Neural cell (in vitro differentiated cells): ENCODE measurements around the gene DR1. TPM values are rescaled to one million over a fixed set of nuclear protein-coding genes. Genes with fewer than 3 reads are reported as not detected.

Source experiments
- H2AFZ ChIP-seq: fragments of 200-600, 300-800 bp; sonication (generic), shearing (Covaris generic); 2 replicates; pipeline ENCODE4 v1.6.0; 2014; ENCODE audit warnings: low read depth, mild to moderate bottlenecking, antibody characterized with exemption, low read length, moderate library complexity
- H3F3A ChIP-seq: fragments of 200-600 bp; shearing (Covaris generic); 2 replicates; pipeline ENCODE4 v1.6.1; 2016; ENCODE audit warnings: mild to moderate bottlenecking, moderate library complexity, mixed read lengths, antibody characterized with exemption, low read length; ENCODE audit not compliant: insufficient read depth, poor library complexity, severe bottlenecking
- H3K27ac ChIP-seq: fragments of 200-600, 300-800 bp; sonication (generic), shearing (Covaris generic); 2 replicates; pipeline ENCODE4 v1.5.1; 2014; ENCODE audit warnings: mild to moderate bottlenecking, low read length, moderate library complexity
- H3K27me3 ChIP-seq: fragments of 300-800, 200-600 bp; sonication (generic), shearing (Covaris generic); 2 replicates; pipeline ENCODE4 v1.6.0; 2014; ENCODE audit warnings: mild to moderate bottlenecking, low read depth, low read length, moderate library complexity; ENCODE audit not compliant: insufficient read depth
- H3K36me3 ChIP-seq: fragments of 300-800, 200-600 bp; sonication (generic), shearing (Covaris generic); 2 replicates; pipeline ENCODE4 v1.5.1; 2014; ENCODE audit warnings: mild to moderate bottlenecking, antibody characterized with exemption, low read length, moderate library complexity; ENCODE audit not compliant: insufficient read depth
- H3K4me2 ChIP-seq: fragments of 300-800, 200-600 bp; sonication (generic), shearing (Covaris generic); 2 replicates; pipeline ENCODE4 v1.6.0; 2014; ENCODE audit warnings: mild to moderate bottlenecking, low read length
- H3K4me3 ChIP-seq: fragments of 300-800, 200-600 bp; sonication (generic), shearing (Covaris generic); 2 replicates; pipeline ENCODE4 v1.5.1; 2014; ENCODE audit warnings: mild to moderate bottlenecking, low read length, moderate library complexity
- H3K79me2 ChIP-seq: fragments of 200-600 bp; shearing (Covaris generic); replicated peaks from 2 replicates; pipeline ENCODE4 v1.6.0; 2014; ENCODE audit warnings: mild to moderate bottlenecking, low read length, moderate library complexity; ENCODE audit not compliant: insufficient read depth
- H3K9ac ChIP-seq: fragments of 300-800, 200-600 bp; sonication (generic), shearing (Covaris generic); 2 replicates; pipeline ENCODE4 v1.6.1; 2016; ENCODE audit warnings: mild to moderate bottlenecking, low read length, mixed read lengths
- H3K9me2 ChIP-seq: fragments of 200-600 bp; shearing (Covaris generic); 2 replicates; pipeline ENCODE4 v1.6.1; 2016; ENCODE audit warnings: mild to moderate bottlenecking, low read length, mixed read lengths; ENCODE audit not compliant: insufficient read depth
- H3K9me3 ChIP-seq: fragments of 200-600, 300-800 bp; sonication (generic), shearing (Covaris generic); 2 replicates; pipeline ENCODE4 v1.6.1; 2016; ENCODE audit warnings: mild to moderate bottlenecking, mixed run types, low read length, moderate library complexity, mixed read lengths
- H4K20me1 ChIP-seq: fragments of 200-600 bp; shearing (Covaris generic); 2 replicates; pipeline ENCODE4 v1.6.1; 2016; ENCODE audit warnings: mild to moderate bottlenecking, mixed run types; ENCODE audit not compliant: insufficient read depth
- EP300 ChIP-seq: fragments of 450-650 bp; conservative IDR thresholded peaks from 2 replicates; pipeline ENCODE4 v1.6.1; 2014; ENCODE audit warnings: antibody characterized with exemption, mild to moderate bottlenecking, moderate library complexity; ENCODE audit not compliant: poor library complexity, severe bottlenecking
- EZH2 ChIP-seq: fragments of 200-600, 300-800 bp; shearing (Covaris generic), sonication (generic); IDR thresholded peaks from 2 replicates; pipeline ENCODE4 v1.6.1; 2014; ENCODE audit warnings: antibody characterized with exemption, low read length, borderline replicate concordance, mild to moderate bottlenecking; ENCODE audit not compliant: insufficient read depth, poor library complexity, severe bottlenecking
- MXI1 ChIP-seq: fragments of 450-650 bp; conservative IDR thresholded peaks from 2 replicates; pipeline ENCODE4 v1.6.1; 2014; ENCODE audit warnings: antibody characterized with exemption, mild to moderate bottlenecking; ENCODE audit not compliant: poor library complexity, severe bottlenecking
- POLR2AphosphoS5 ChIP-seq: IDR thresholded peaks from 2 replicates; pipeline ENCODE4 v1.6.1; 2012
- RAD21 ChIP-seq: fragments of 450-650 bp; conservative IDR thresholded peaks from 2 replicates; pipeline ENCODE4 v1.6.1; 2014; ENCODE audit warnings: antibody characterized with exemption, mild to moderate bottlenecking, moderate library complexity
- SMC3 ChIP-seq: fragments of 450-650 bp; conservative IDR thresholded peaks from 2 replicates; pipeline ENCODE4 v1.6.1; 2014; ENCODE audit warnings: antibody characterized with exemption, mild to moderate bottlenecking, moderate library complexity; ENCODE audit not compliant: poor library complexity
- TAF1 ChIP-seq: IDR thresholded peaks from 2 replicates; pipeline ENCODE4 v1.6.1; 2012; ENCODE audit warnings: low read depth
- polyA plus RNA-seq: library from polyadenylated mRNA; depleted of rRNA; stranded (reverse); fragments of >200 nt; gene quantifications from 2 replicates; pipeline ENCODE4 v1.2.3, GENCODE V29; 2014
- TF ChIP-seq, protein P1 (sequence below): IDR thresholded peaks from 2 replicates; pipeline ENCODE4 v1.6.1; 2012; ENCODE audit warnings: borderline replicate concordance
- TF ChIP-seq, protein P2 (sequence below): fragments of 450-650 bp; IDR thresholded peaks from 2 replicates; pipeline ENCODE4 v1.5.1; 2014; ENCODE audit warnings: antibody characterized with exemption, mild to moderate bottlenecking, moderate library complexity; ENCODE audit not compliant: poor library complexity, severe bottlenecking

The DR1 gene
- polyA plus RNA-seq, 1 donor from 2014 or later: 57.2 TPM

DNA sequence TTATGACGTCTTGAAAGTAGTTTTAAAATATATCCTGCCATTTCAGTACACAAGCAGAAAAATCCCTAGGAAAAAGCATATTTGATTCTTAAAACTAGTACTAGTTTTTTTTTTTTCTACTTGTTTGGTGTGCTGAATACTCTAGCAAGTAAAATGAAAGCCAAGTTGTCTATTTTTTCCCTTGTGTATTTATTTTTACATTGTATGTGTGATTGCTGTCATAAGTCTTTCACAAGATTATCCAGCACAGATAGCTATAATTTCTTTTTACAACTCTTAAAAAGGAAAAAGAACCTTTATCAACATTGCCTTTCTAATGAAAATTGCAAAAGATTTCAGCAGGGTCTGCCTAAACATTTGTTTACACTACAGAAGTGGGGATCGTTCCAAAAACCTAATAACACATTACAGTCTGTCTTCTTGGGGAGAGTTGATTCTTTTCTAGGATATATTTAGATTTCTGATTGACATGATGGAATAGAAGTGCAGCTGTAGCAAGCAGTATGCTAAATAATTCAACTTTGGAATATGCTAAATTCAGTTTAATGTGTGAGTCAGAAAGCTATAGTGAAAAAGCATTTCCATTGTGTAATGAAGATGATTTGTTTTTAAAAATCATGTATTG, 2.5 kb downstream of the DR1 start:
- Histone ChIP-seq H3K9me3 (no peaks in the 10 kb centered on the region), H3K9me2 (no peaks in the 10 kb centered on the region), H3K79me2 (peaks cover 71% of the 10 kb centered on the region), H3F3A (peaks cover 7% of the 10 kb centered on the region), H4K20me1 (peaks cover 5% of the 10 kb centered on the region), H3K36me3 (no peaks in the 10 kb centered on the region), H3K4me2 (peak overlapping the region; percentile 76), H3K9ac (peak overlapping the region; percentile 92), H2AFZ (no peak overlapping the region), H3K27me3 (no peaks in the 10 kb centered on the region), H3K4me3 (peak overlapping the region; percentile 86), H3K27ac (no peak overlapping the region)
- TF ChIP-seq, protein P1, sequence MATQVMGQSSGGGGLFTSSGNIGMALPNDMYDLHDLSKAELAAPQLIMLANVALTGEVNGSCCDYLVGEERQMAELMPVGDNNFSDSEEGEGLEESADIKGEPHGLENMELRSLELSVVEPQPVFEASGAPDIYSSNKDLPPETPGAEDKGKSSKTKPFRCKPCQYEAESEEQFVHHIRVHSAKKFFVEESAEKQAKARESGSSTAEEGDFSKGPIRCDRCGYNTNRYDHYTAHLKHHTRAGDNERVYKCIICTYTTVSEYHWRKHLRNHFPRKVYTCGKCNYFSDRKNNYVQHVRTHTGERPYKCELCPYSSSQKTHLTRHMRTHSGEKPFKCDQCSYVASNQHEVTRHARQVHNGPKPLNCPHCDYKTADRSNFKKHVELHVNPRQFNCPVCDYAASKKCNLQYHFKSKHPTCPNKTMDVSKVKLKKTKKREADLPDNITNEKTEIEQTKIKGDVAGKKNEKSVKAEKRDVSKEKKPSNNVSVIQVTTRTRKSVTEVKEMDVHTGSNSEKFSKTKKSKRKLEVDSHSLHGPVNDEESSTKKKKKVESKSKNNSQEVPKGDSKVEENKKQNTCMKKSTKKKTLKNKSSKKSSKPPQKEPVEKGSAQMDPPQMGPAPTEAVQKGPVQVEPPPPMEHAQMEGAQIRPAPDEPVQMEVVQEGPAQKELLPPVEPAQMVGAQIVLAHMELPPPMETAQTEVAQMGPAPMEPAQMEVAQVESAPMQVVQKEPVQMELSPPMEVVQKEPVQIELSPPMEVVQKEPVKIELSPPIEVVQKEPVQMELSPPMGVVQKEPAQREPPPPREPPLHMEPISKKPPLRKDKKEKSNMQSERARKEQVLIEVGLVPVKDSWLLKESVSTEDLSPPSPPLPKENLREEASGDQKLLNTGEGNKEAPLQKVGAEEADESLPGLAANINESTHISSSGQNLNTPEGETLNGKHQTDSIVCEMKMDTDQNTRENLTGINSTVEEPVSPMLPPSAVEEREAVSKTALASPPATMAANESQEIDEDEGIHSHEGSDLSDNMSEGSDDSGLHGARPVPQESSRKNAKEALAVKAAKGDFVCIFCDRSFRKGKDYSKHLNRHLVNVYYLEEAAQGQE: no peak
- TF ChIP-seq RAD21 (no peak), EP300 (no peak), SMC3 (no peak), MXI1 (no peak), POLR2AphosphoS5 (no peak), EZH2 (no peak), TAF1 (no peak)
- TF ChIP-seq, protein P2, sequence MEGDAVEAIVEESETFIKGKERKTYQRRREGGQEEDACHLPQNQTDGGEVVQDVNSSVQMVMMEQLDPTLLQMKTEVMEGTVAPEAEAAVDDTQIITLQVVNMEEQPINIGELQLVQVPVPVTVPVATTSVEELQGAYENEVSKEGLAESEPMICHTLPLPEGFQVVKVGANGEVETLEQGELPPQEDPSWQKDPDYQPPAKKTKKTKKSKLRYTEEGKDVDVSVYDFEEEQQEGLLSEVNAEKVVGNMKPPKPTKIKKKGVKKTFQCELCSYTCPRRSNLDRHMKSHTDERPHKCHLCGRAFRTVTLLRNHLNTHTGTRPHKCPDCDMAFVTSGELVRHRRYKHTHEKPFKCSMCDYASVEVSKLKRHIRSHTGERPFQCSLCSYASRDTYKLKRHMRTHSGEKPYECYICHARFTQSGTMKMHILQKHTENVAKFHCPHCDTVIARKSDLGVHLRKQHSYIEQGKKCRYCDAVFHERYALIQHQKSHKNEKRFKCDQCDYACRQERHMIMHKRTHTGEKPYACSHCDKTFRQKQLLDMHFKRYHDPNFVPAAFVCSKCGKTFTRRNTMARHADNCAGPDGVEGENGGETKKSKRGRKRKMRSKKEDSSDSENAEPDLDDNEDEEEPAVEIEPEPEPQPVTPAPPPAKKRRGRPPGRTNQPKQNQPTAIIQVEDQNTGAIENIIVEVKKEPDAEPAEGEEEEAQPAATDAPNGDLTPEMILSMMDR: no peak

DNA sequence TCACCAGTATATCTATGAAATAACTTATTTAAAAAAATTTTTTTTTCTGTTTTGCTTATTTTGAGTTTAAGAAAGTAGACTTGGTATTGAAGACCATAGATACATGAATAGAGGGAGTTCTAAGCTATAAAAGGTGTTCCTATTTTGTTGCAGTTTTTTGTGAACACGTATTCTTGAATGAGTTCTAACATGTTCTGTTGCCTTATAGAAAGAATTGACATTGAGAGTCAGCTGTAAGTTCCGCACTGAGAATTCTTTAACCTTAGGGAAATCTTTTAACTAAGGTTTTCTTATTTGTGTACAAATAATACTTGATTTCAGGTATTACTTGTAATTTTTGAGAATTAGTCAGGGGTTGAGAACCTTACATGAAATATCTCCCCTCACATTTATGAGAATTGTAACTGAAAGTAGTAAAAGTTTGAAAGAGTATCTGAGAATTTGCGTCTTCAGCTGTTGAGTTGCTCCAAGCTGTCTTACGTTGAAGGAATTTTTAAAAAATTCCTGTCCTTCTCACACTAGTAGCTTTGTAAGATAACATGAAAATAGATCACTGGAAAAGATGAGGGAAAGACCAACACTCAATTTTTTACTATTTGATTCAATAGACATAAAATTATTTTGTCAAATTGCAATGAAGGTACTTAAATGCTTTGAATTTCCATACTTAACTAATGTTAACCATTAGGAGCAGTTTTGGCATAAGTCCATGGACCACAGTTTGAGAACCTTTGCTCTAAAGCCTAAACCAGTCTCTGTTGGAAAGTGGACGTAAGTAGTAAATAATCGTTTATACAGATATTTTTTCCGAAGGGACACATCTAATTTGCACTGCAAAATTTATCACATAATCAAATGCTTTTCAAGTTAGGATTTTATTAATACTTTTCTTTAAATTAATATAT, 3.8 kb downstream of the DR1 start:
- TF ChIP-seq EZH2 (no peak), POLR2AphosphoS5 (no peak), RAD21 (no peak), MXI1 (no peak)
- H3K27me3 ChIP-seq: no peaks in the 10 kb centered on the region

More for the DNA sequence above, 3.8 kb downstream of the DR1 start:
- Histone ChIP-seq H3K36me3 (no peaks in the 10 kb centered on the region), H3K4me3 (peak overlapping the region; percentile 86), H3F3A (peaks cover 7% of the 10 kb centered on the region), H4K20me1 (peaks cover 5% of the 10 kb centered on the region), H3K27ac (no peak overlapping the region), H3K4me2 (peak overlapping the region; percentile 76), H2AFZ (no peak overlapping the region), H3K79me2 (peaks cover 75% of the 10 kb centered on the region), H3K9ac (no peak overlapping the region), H3K9me2 (no peaks in the 10 kb centered on the region), H3K9me3 (no peaks in the 10 kb centered on the region)
